LNCaP clone FGC (cell line): Measurements from ENCODE around the gene ACO1.

Source experiments
- DNase-seq: peaks from one replicate; pipeline ENCODE4 v3.0.0-alpha.2; 2011; ENCODE audit warnings: low read depth
- H3K4me3 ChIP-seq: 2 replicates; pipeline ENCODE4 v1.5.1; 2011; ENCODE audit warnings: mild to moderate bottlenecking, low read depth, low read length, control low read depth
- CTCF ChIP-seq: IDR thresholded peaks from 2 replicates; pipeline ENCODE4 v1.5.1; 2012; ENCODE audit warnings: mild to moderate bottlenecking; ENCODE audit not compliant: control insufficient read depth, insufficient read depth; ENCODE audit errors: extremely low read depth

ACO1 gene

GRCh38 chr9:32500768-32501167 is 116.3 kb downstream of the ACO1 start:
- DNase-seq, result no peak
- TF ChIP-seq CTCF, result no peak
- H3K4me3 ChIP-seq, result no peak overlapping the region

GRCh38 chr9:32501868-32502267 is 117.4 kb downstream of the ACO1 start:
- no peak for TF ChIP-seq CTCF

GRCh38 chr9:32502464-32502863 is 118.0 kb downstream of the ACO1 start:
- H3K4me3 ChIP-seq, result no peak overlapping the region
- no peak for DNase-seq
- TF ChIP-seq CTCF, result no peak

More at GRCh38 chr9:32501868-32502267, 117.4 kb downstream of the ACO1 start:
- H3K4me3 ChIP-seq, result no peak overlapping the region
- DNase-seq, result no peak

DNA sequence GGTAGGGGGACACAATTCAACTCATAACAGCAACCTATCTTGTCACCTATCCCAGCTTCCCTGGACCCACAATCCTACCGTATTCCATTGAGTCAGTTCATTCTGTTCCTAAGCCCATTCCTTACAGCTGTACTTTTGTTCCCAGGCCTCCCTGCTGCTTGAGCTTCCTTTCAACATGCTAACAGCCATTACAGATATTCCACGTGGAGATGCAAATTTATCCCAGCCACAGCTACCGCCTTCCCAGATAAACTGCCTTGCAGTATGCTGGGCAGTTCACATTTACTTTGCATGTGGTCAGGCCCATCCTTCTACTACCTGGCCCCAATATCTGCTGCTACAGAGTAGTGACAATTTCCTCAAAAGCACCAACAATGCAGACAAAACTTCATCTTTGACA is 118.6 kb downstream of the ACO1 start:
- no peak for DNase-seq
- TF ChIP-seq CTCF, result no peak
- H3K4me3 ChIP-seq, result no peak overlapping the region
